H1 (cell line): Measurements from ENCODE around the gene PAXX. TPM values are rescaled to one million over a fixed set of nuclear protein-coding genes. Genes with fewer than 3 reads are reported as not detected.

Experiments
- CTCF ChIA-PET: fragments of 300-600 bp; sonication (Branson Sonifier 250); formaldehyde crosslinking; loops from one replicate; lab custom pipeline; 2021; ENCODE audit not compliant: partially characterized antibody; lab: Charles Lee
- POLR2A ChIA-PET: fragments of 300-600 bp; sonication (Branson Sonifier 250); formaldehyde crosslinking; loops from one replicate; lab custom pipeline; 2021; ENCODE audit warnings: inconsistent platforms; ENCODE audit not compliant: partially characterized antibody; lab: Charles Lee
- DNase-seq, 2 experiments: peaks; one replicate each; pipeline versions ENCODE4 v3.0.0 to v3.0.0-alpha.2; 2010 to 2022; ENCODE audit warnings: low spot score in 2 of 2, low read depth in 1 of 2, mixed read lengths in 1 of 2
- FAIRE-seq: peaks from 2 replicates; lab custom pipeline; 2011; peaks lifted over from hg19 to GRCh38; lab: Jason Lieb, UNC
- H2AFZ ChIP-seq: 2 replicates; pipeline ENCODE4 v1.8.1; 2012; ENCODE audit warnings: low read length, inconsistent platforms
- H2AK5ac ChIP-seq: 2 replicates; pipeline ENCODE4 v1.6.1; 2013; ENCODE audit warnings: low read depth, low read length
- H2BK120ac ChIP-seq: replicated peaks from 2 replicates; pipeline ENCODE3; 2013; ENCODE audit warnings: low read depth, low read length, inconsistent platforms
- H2BK12ac ChIP-seq: 2 replicates; pipeline ENCODE4 v1.6.1; 2013; ENCODE audit warnings: low read depth, low read length
- H2BK15ac ChIP-seq: 2 replicates; pipeline ENCODE4 v1.6.1; 2013; ENCODE audit warnings: low read length
- H2BK20ac ChIP-seq: 2 replicates; pipeline ENCODE4 v1.6.1; 2013; ENCODE audit warnings: low read length
- H2BK5ac ChIP-seq: 2 replicates; pipeline ENCODE4 v1.6.1; 2013; ENCODE audit warnings: low read depth, low read length
- H3K14ac ChIP-seq: 2 replicates; pipeline ENCODE4 v1.6.1; 2013; ENCODE audit warnings: inconsistent platforms; ENCODE audit not compliant: insufficient read length
- H3K18ac ChIP-seq: 2 replicates; pipeline ENCODE4 v1.6.1; 2013; ENCODE audit warnings: low read length; ENCODE audit errors: extremely low read depth
- H3K23ac ChIP-seq: 2 replicates; pipeline ENCODE4 v1.6.1; 2013; ENCODE audit warnings: inconsistent platforms; ENCODE audit not compliant: insufficient read length
- H3K23me2 ChIP-seq: 2 replicates; pipeline ENCODE4 v1.6.1; 2013; ENCODE audit warnings: low read depth, low read length
- H3K27ac ChIP-seq: 2 replicates; pipeline ENCODE4 v1.6.1; 2011; ENCODE audit warnings: low read depth, low read length, inconsistent platforms
- H3K27me3 ChIP-seq, 4 experiments: replicated peaks in 1 of 4; 1 replicate in 1 of 4; 2 replicates in 3 of 4; pipeline versions ENCODE4 v1.6.1 to v1.8.1; 2011 to 2013; ENCODE audit warnings: low read length in 3 of 4, mild to moderate bottlenecking in 3 of 4, inconsistent platforms in 2 of 4, mixed read lengths in 2 of 4, moderate library complexity in 1 of 4; ENCODE audit not compliant: control insufficient read depth in 3 of 4, insufficient read depth in 3 of 4; ENCODE audit errors: extremely low read depth in 1 of 4
- H3K36me3 ChIP-seq, 4 experiments: 2 replicates each; pipeline versions ENCODE4 v1.6.1 to v1.8.1; 2011 to 2013; ENCODE audit warnings: mild to moderate bottlenecking in 4 of 4, low read length in 3 of 4, moderate library complexity in 2 of 4, control low read depth in 1 of 4, inconsistent platforms in 1 of 4; ENCODE audit not compliant: insufficient read depth in 4 of 4, control insufficient read depth in 2 of 4
- H3K4ac ChIP-seq: replicated peaks from 2 replicates; pipeline ENCODE3; 2013; ENCODE audit warnings: low read length, low read depth, mixed read lengths, inconsistent platforms; ENCODE audit not compliant: insufficient read length
- H3K4me1 ChIP-seq, 4 experiments: replicated peaks in 1 of 4; 1 replicate in 1 of 4; 2 replicates in 3 of 4; pipeline versions ENCODE4 v1.6.1 to v1.8.1; 2011 to 2013; ENCODE audit warnings: low read length in 3 of 4, inconsistent platforms in 2 of 4, mixed read lengths in 1 of 4; ENCODE audit not compliant: insufficient read depth in 4 of 4, control insufficient read depth in 3 of 4
- H3K4me2 ChIP-seq, 2 experiments: 2 replicates each; pipeline versions ENCODE4 v1.6.1 to v1.8.1; 2011 to 2013; ENCODE audit warnings: low read depth in 2 of 2, low read length in 2 of 2, control low read depth in 1 of 2, inconsistent platforms in 1 of 2, mild to moderate bottlenecking in 1 of 2; ENCODE audit not compliant: insufficient read depth in 1 of 2
- H3K4me3 ChIP-seq, 4 experiments: fragments of 200-600, 300-600 bp in 1 of 4; sonication (generic), shearing (Covaris generic), sonication (Bioruptor Twin) in 1 of 4; 2 replicates each; pipeline versions ENCODE4 v1.5.1 to v1.8.1; 2011 to 2016; ENCODE audit warnings: low read length in 4 of 4, low read depth in 3 of 4, control low read depth in 2 of 4, inconsistent platforms in 2 of 4, mild to moderate bottlenecking in 2 of 4, mixed read lengths in 1 of 4, moderate library complexity in 1 of 4; ENCODE audit not compliant: insufficient read depth in 2 of 4; ENCODE audit errors: extremely low read depth in 1 of 4
- H3K56ac ChIP-seq: replicated peaks from 2 replicates; pipeline ENCODE3; 2013; ENCODE audit warnings: low read depth, mild to moderate bottlenecking, mixed read lengths, low read length, inconsistent platforms; ENCODE audit not compliant: insufficient read length
- H3K79me1 ChIP-seq: 2 replicates; pipeline ENCODE4 v1.6.1; 2013; ENCODE audit warnings: low read depth, low read length, control low read depth
- H3K79me2 ChIP-seq, 2 experiments: 2 replicates each; pipeline versions ENCODE4 v1.6.1 to v1.8.1; 2012 to 2013; ENCODE audit warnings: low read length in 2 of 2, mild to moderate bottlenecking in 2 of 2, inconsistent platforms in 1 of 2; ENCODE audit not compliant: insufficient read depth in 2 of 2, control insufficient read depth in 1 of 2
- H3K9ac ChIP-seq, 4 experiments: replicated peaks in 1 of 4; 1 replicate in 1 of 4; 2 replicates in 3 of 4; pipeline versions ENCODE4 v1.6.1 to v1.8.1; 2011 to 2013; ENCODE audit warnings: low read depth in 3 of 4, low read length in 3 of 4, control low read depth in 2 of 4, mild to moderate bottlenecking in 2 of 4, moderate library complexity in 2 of 4, inconsistent platforms in 1 of 4; ENCODE audit errors: extremely low read depth in 1 of 4
- H3K9me3 ChIP-seq, 2 experiments: 2 replicates each; pipeline versions ENCODE4 v1.6.1 to v1.8.1; 2012 to 2013; ENCODE audit warnings: mild to moderate bottlenecking in 2 of 2, moderate library complexity in 2 of 2, control low read depth in 1 of 2, inconsistent platforms in 1 of 2, low read depth in 1 of 2, low read length in 1 of 2, mixed read lengths in 1 of 2; ENCODE audit not compliant: insufficient read depth in 2 of 2
- H4K20me1 ChIP-seq, 2 experiments: replicated peaks in 1 of 2; 2 replicates each; pipeline versions ENCODE3 to v1.8.1; 2011 to 2013; ENCODE audit warnings: inconsistent platforms in 2 of 2, low read length in 2 of 2, mild to moderate bottlenecking in 1 of 2; ENCODE audit not compliant: insufficient read depth in 2 of 2, control insufficient read depth in 1 of 2
- H4K5ac ChIP-seq: 2 replicates; pipeline ENCODE4 v1.6.1; 2013; ENCODE audit warnings: low read length, low read depth, mixed read lengths, inconsistent platforms; ENCODE audit not compliant: insufficient read length
- H4K8ac ChIP-seq: 2 replicates; pipeline ENCODE4 v1.8.0; 2013; ENCODE audit warnings: mild to moderate bottlenecking, moderate library complexity, low read length, inconsistent platforms; ENCODE audit not compliant: insufficient read depth; ENCODE audit errors: extremely low read depth
- H4K91ac ChIP-seq: replicated peaks from 2 replicates; pipeline ENCODE3; 2013; ENCODE audit warnings: low read length, mixed read lengths, inconsistent platforms; ENCODE audit not compliant: insufficient read length
- ATF3 ChIP-seq: IDR thresholded peaks from 2 replicates; pipeline ENCODE4 v1.6.1; 2011; ENCODE audit warnings: low read depth, mild to moderate bottlenecking, low read length; ENCODE audit not compliant: insufficient read depth
- BACH1 ChIP-seq: IDR thresholded peaks from 2 replicates; pipeline ENCODE4 v1.6.1; 2012; ENCODE audit warnings: low read length, improper control_type of control experiment
- CTCF ChIP-seq, 3 experiments: IDR thresholded peaks; 1 replicate in 2 of 3; 2 replicates in 1 of 3; pipeline versions ENCODE4 v1.5.1 to v1.6.1; 2011; ENCODE audit warnings: low read length in 3 of 3, mild to moderate bottlenecking in 3 of 3, inconsistent platforms in 2 of 3, low read depth in 1 of 3, moderate library complexity in 1 of 3; ENCODE audit not compliant: insufficient read depth in 1 of 3; ENCODE audit errors: control extremely low read depth in 1 of 3
- EGR1 ChIP-seq: IDR thresholded peaks from 2 replicates; pipeline ENCODE4 v1.6.1; 2011; ENCODE audit warnings: low read depth, low read length, borderline replicate concordance
- MAX ChIP-seq: IDR thresholded peaks from 2 replicates; pipeline ENCODE4 v1.6.1; 2012; ENCODE audit warnings: inconsistent platforms
- NRF1 ChIP-seq: IDR thresholded peaks from 2 replicates; pipeline ENCODE4 v1.6.1; 2011; ENCODE audit warnings: mild to moderate bottlenecking, low read depth, low read length, improper control_type of control experiment
- SUZ12 ChIP-seq: fragments of 200-600 bp; sonication (generic); IDR thresholded peaks from 2 replicates; pipeline ENCODE4 v1.6.1; 2012; ENCODE audit warnings: mild to moderate bottlenecking, inconsistent platforms, low read length, moderate library complexity, mixed read lengths
- YY1 ChIP-seq: IDR thresholded peaks from 2 replicates; pipeline ENCODE4 v1.6.1; 2011; ENCODE audit warnings: low read depth, mild to moderate bottlenecking, low read length
- ZNF274 ChIP-seq: IDR thresholded peaks from 2 replicates; pipeline ENCODE4 v1.7.0; 2012; ENCODE audit warnings: low read length, borderline replicate concordance; ENCODE audit errors: extremely low read depth
- WGBS, 2 experiments: shearing (Covaris generic) in 1 of 2; methylation state at CpG; one replicate each; pipeline versions ENCODE4 v1.1.6 to v1.1.7; 2013 to 2015; ENCODE audit warnings: low lambda C conversion rate in 2 of 2, mixed read lengths in 2 of 2, inconsistent platforms in 1 of 2, low coverage in 1 of 2, missing lambda C conversion rate in 1 of 2; ENCODE audit not compliant: insufficient replicate concordance in 2 of 2, insufficient coverage in 1 of 2, insufficient read length in 1 of 2; ENCODE audit errors: extremely low coverage in 1 of 2, missing lambda C conversion rate in 1 of 2; 5-methylcytosine and 5-hydroxymethylcytosine counted together
- polyA plus RNA-seq, 7 experiments: library from polyadenylated mRNA; depleted of rRNA in 3 of 7; stranded (reverse) in 5 of 7; unstranded in 2 of 7; fragments of >200 nt in 5 of 7; fragments of 200-250 nt in 2 of 7; gene quantifications; 1 replicate in 5 of 7; 2 replicates in 1 of 7; 4 replicates in 1 of 7; pipeline versions ENCODE4 v1.2.1 to v1.2.3, GENCODE V29; 2011 to 2013; ENCODE audit warnings: missing spikeins in 2 of 7, mixed read lengths in 2 of 7
- total RNA-seq: library from RNA; stranded (reverse); fragmentation: NEBNext Ultra II Directional; extraction: Animal tissue kit (Norgen Biotek cat#: 25700); gene quantifications from 2 replicates; pipeline ENCODE4 v1.2.1, GENCODE V29; 2021

PAXX gene
- total and polyA plus RNA-seq, 2 of the 8 experiments (the other 6 are each of a cell fraction or from before 2014, with no cell fraction given) = 43.4 to 45.9 TPM

- H4K91ac ChIP-seq = peak overlapping the region; percentile 72
- H3K23ac ChIP-seq = no peak overlapping the region
- H2AFZ ChIP-seq = no peak overlapping the region
- H3K18ac ChIP-seq = no peak overlapping the region
- peaks cover 8% of the 10 kb centered on the region; the same call in 1 of the 2 replicates for H3K23me2 ChIP-seq
- H3K4me2 ChIP-seq = no peak overlapping the region
- peak overlapping the region; percentile 78; the same call in 1 of the 2 replicates for H2BK5ac ChIP-seq
- peaks cover 0 to 3% of the 10 kb centered on the region in 2 experiments; a peak in 1 of 4 replicates for H3K79me2 ChIP-seq
- no peak overlapping the region for H3K4ac ChIP-seq
- no peak overlapping the region for H3K9ac ChIP-seq
- H2BK20ac ChIP-seq = no peak overlapping the region
- DNase-seq (peak in 1 of 2 experiments; percentile 82), FAIRE-seq (peak; percentile 13)
- peaks cover 0 to 25% (median 16%) of the 10 kb centered on the region in 4 experiments; a peak in 5 of 7 replicates for H3K4me1 ChIP-seq
- no peak overlapping the region for H3K56ac ChIP-seq
- H4K8ac ChIP-seq = no peak overlapping the region
- H3K27ac ChIP-seq = no peak overlapping the region
- no peaks in the 10 kb centered on the region for H3K79me1 ChIP-seq
- H2BK120ac ChIP-seq = no peak overlapping the region
- no peak overlapping the region for H4K5ac ChIP-seq
- no peaks in the 10 kb centered on the region for H3K27me3 ChIP-seq
- no peaks in the 10 kb centered on the region for H3K9me3 ChIP-seq
- POLR2A ChIA-PET = interaction anchor here (1.0 to 1.3 kb wide), 5 partner anchors 34 to 222 kb away, joined by 3 to 5 read pairs (median 3); no protein-coding TSS in a partner anchor
- 0 out of 2 replicates have a peak overlapping the region, but pooled peaks have one; percentile 81 for H2BK15ac ChIP-seq
- peak overlapping the region; percentile 17; the same call in 1 of the 2 replicates for H2BK12ac ChIP-seq
- no peak overlapping the region for H3K14ac ChIP-seq
- H2AK5ac ChIP-seq = no peak overlapping the region
- CTCF ChIA-PET = interaction anchor here (0.6 to 4.4 kb wide), 54 partner anchors 11 to 496 kb away, joined by 3 to 63 read pairs (median 4); partner anchors contain the start of genes ABCA2, AJM1, CLIC3 and FUT7
- 0 out of 8 replicates have a peak, but pooled peaks cover 0 to under 1% (median 0%) of the 10 kb centered on the region in 4 experiments for H3K36me3 ChIP-seq
- peaks cover 3 to 5% of the 10 kb centered on the region in 2 experiments for H4K20me1 ChIP-seq
- 62% methylated on average over 15 of the region's 15 CpGs; no CpG with 5 or more reads in 1 of the 2 experiments for WGBS, 2 experiments
- no peak overlapping the region for H3K4me3 ChIP-seq
- no peak for TF ChIP-seq YY1
- TF ChIP-seq EGR1 = peak; percentile 70; the same call in 1 of the 2 replicates
- no peak for TF ChIP-seq MAX
- no peak for TF ChIP-seq ATF3
- peak; percentile 59 for TF ChIP-seq BACH1
- no peak for TF ChIP-seq ZNF274
- no peak for TF ChIP-seq NRF1
- TF ChIP-seq SUZ12 = no peak
- TF ChIP-seq CTCF (IDR thresholded peaks at IDR 0.05; ENCODE audit: control extremely low read depth in 1 of 3, insufficient read depth in 1 of 3, low read depth in 1 of 3, low read length in 3 of 3) = peak in 2 of 3 experiments; percentile 74 to 82; a peak in 3 of 4 replicates
These were observed 44.2 kb upstream of the PAXX start for GRCh38 chr9:136947955-136948510.
